WTC11 (cell line): Measurements from ENCODE around the gene ITIH5. TPM values are rescaled to one million over a fixed set of nuclear protein-coding genes. Genes with fewer than 3 reads are reported as not detected.

Source experiments
- ATAC-seq: fragments of 200-7000 bp; cut with Tn5 transposase; 2 replicates; pipeline ENCODE4 v1.10.0; 2021; ENCODE audit warnings: mild to moderate bottlenecking, moderate library complexity
- CTCF ChIA-PET: fragments of 300-600 bp; sonication (Branson Sonifier 250); formaldehyde crosslinking; loops from one replicate; lab custom pipeline; 2021; ENCODE audit warnings: antibody characterized with exemption; lab: Charles Lee
- POLR2A ChIA-PET: fragments of 350-600 bp; sonication (Branson Sonifier 250); formaldehyde crosslinking; loops from one replicate; lab custom pipeline; 2021; ENCODE audit warnings: antibody characterized with exemption; lab: Charles Lee
- DNase-seq: peaks from one replicate; pipeline ENCODE4 v3.0.0; 2021; ENCODE audit warnings: low spot score
- H3K27ac Mint-ChIP-seq: 2 replicates; pipeline ENCODE4 v1.8.0; 2021; ENCODE audit warnings: mixed read lengths
- H3K27me3 Mint-ChIP-seq: 2 replicates; pipeline ENCODE4 v1.8.0; 2021; ENCODE audit warnings: low read depth, mild to moderate bottlenecking, moderate library complexity, mixed read lengths
- H3K36me3 Mint-ChIP-seq: 2 replicates; pipeline ENCODE4 v1.8.0; 2021; ENCODE audit warnings: mixed read lengths
- H3K4me1 Mint-ChIP-seq: 2 replicates; pipeline ENCODE4 v1.8.0; 2022; ENCODE audit warnings: mixed read lengths
- H3K4me3 Mint-ChIP-seq: 2 replicates; pipeline ENCODE4 v1.8.0; 2021; ENCODE audit warnings: mild to moderate bottlenecking, moderate library complexity, mixed read lengths
- H3K9me3 Mint-ChIP-seq: 2 replicates; pipeline ENCODE4 v1.8.0; 2021; ENCODE audit warnings: mixed read lengths
- ARID4B ChIP-seq: sonication (generic); formaldehyde crosslinking; IDR thresholded peaks from 2 replicates; pipeline ENCODE4 v1.8.0; 2023; ENCODE audit warnings: missing genetic modification reagents, mild to moderate bottlenecking, borderline replicate concordance
- CTCF ChIP-seq: fragments of 200-600 bp; IDR thresholded peaks from 2 replicates; pipeline ENCODE4 v1.8.0; 2022; ENCODE audit warnings: antibody characterized with exemption
- E2F4 ChIP-seq: sonication (generic); formaldehyde crosslinking; IDR thresholded peaks from 2 replicates; pipeline ENCODE4 v1.8.1; 2022; ENCODE audit warnings: low read depth, mild to moderate bottlenecking, moderate library complexity, missing genetic modification reagents, borderline replicate concordance
- ESRRA ChIP-seq: sonication (generic); formaldehyde crosslinking; IDR thresholded peaks from 2 replicates; pipeline ENCODE4 v1.8.1; 2022; ENCODE audit warnings: mild to moderate bottlenecking, missing genetic modification reagents, borderline replicate concordance
- FOXP4 ChIP-seq: sonication (generic); formaldehyde crosslinking; IDR thresholded peaks from 2 replicates; pipeline ENCODE4 v1.8.0; 2022; ENCODE audit warnings: mild to moderate bottlenecking, missing genetic modification reagents
- GABPB1 ChIP-seq: sonication (generic); formaldehyde crosslinking; IDR thresholded peaks from 2 replicates; pipeline ENCODE4 v1.8.1; 2023; ENCODE audit warnings: mild to moderate bottlenecking, missing genetic modification reagents
- IRF1 ChIP-seq: sonication (generic); formaldehyde crosslinking; IDR thresholded peaks from 2 replicates; pipeline ENCODE4 v1.8.0; 2023; ENCODE audit warnings: missing genetic modification reagents
- MLX ChIP-seq: sonication (generic); formaldehyde crosslinking; IDR thresholded peaks from 2 replicates; pipeline ENCODE4 v1.8.1; 2023; ENCODE audit warnings: mild to moderate bottlenecking, missing genetic modification reagents, moderate library complexity
- NR2C2 ChIP-seq: sonication (generic); formaldehyde crosslinking; IDR thresholded peaks from 2 replicates; pipeline ENCODE4 v1.8.0; 2022; ENCODE audit warnings: mild to moderate bottlenecking, missing genetic modification reagents
- PRRX2 ChIP-seq: fragments of 250-450 bp; sonication (Bioruptor Pico); IDR thresholded peaks from 2 replicates; pipeline ENCODE4 v1.8.0; 2021; ENCODE audit warnings: mild to moderate bottlenecking
- RELA ChIP-seq: sonication (generic); formaldehyde crosslinking; IDR thresholded peaks from 2 replicates; pipeline ENCODE4 v1.8.1; 2022; ENCODE audit warnings: missing genetic modification reagents, mild to moderate bottlenecking, borderline replicate concordance
- RORB ChIP-seq: fragments of 250-450 bp; sonication (Bioruptor Pico); IDR thresholded peaks from 2 replicates; pipeline ENCODE4 v1.9.0; 2021; ENCODE audit warnings: mild to moderate bottlenecking
- SMAD4 ChIP-seq: sonication (generic); formaldehyde crosslinking; IDR thresholded peaks from 2 replicates; pipeline ENCODE4 v1.8.0; 2022; ENCODE audit warnings: mild to moderate bottlenecking, missing genetic modification reagents
- SOX15 ChIP-seq: fragments of 250-450 bp; sonication (Bioruptor Pico); IDR thresholded peaks from 2 replicates; pipeline ENCODE4 v1.9.0; 2021; ENCODE audit warnings: mild to moderate bottlenecking
- SP1 ChIP-seq: sonication (generic); formaldehyde crosslinking; conservative IDR thresholded peaks from 2 replicates; pipeline ENCODE4 v1.8.1; 2022; ENCODE audit warnings: missing genetic modification reagents
- USF2 ChIP-seq: sonication (generic); formaldehyde crosslinking; IDR thresholded peaks from 2 replicates; pipeline ENCODE4 v1.8.1; 2023; ENCODE audit warnings: mild to moderate bottlenecking, missing genetic modification reagents, moderate library complexity
- ZNF219 ChIP-seq: sonication (generic); formaldehyde crosslinking; IDR thresholded peaks from 2 replicates; pipeline ENCODE4 v1.8.0; 2023; ENCODE audit warnings: missing genetic modification reagents, mild to moderate bottlenecking, borderline replicate concordance
- ZNF396 ChIP-seq: fragments of 250-450 bp; sonication (Bioruptor Pico); IDR thresholded peaks from 2 replicates; pipeline ENCODE4 v1.8.0; 2021; ENCODE audit warnings: mild to moderate bottlenecking, moderate library complexity, borderline replicate concordance
- ZNF425 ChIP-seq: fragments of 250-450 bp; sonication (Bioruptor Pico); conservative IDR thresholded peaks from 2 replicates; pipeline ENCODE4 v1.9.0; 2021; ENCODE audit warnings: mild to moderate bottlenecking
- total RNA-seq: library from RNA; stranded (reverse); gene quantifications from 3 replicates; pipeline ENCODE4 v1.2.3, GENCODE V29; 2021

ITIH5 gene
- total RNA-seq, 1 experiment from 2014 or later, result 3.1 TPM

GRCh38 chr10:7544203-7544602, 122.6 kb downstream of the ITIH5 start:
- peaks cover 2% of the 10 kb centered on the region; the same call in 1 of the 2 replicates for H3K9me3 Mint-ChIP-seq
- CTCF ChIA-PET, result no interaction called here
- TF ChIP-seq ZNF425 (no peak), SP1 (CRISPR knock-in tag) (no peak), ARID4B (CRISPR knock-in tag) (no peak), RORB (CRISPR knock-in tag) (no peak), ESRRA (CRISPR knock-in tag) (no peak), SMAD4 (CRISPR knock-in tag) (no peak), FOXP4 (CRISPR knock-in tag) (no peak), PRRX2 (CRISPR knock-in tag) (no peak), MLX (no peak), CTCF (no peak), SOX15 (no peak), GABPB1 (CRISPR knock-in tag) (no peak), ZNF219 (CRISPR knock-in tag) (no peak), IRF1 (CRISPR knock-in tag) (no peak), NR2C2 (CRISPR knock-in tag) (no peak), E2F4 (CRISPR knock-in tag) (no peak), RELA (CRISPR knock-in tag) (no peak), ZNF396 (CRISPR knock-in tag) (no peak), USF2 (no peak)
- TF ChIP-seq, all 79 proteins: peak for 0
- POLR2A ChIA-PET, result no interaction called here
- Mint-ChIP-seq H3K4me1 (peaks cover 40% of the 10 kb centered on the region), H3K4me3 (no peak overlapping the region), H3K27ac (no peak overlapping the region), H3K36me3 (no peaks in the 10 kb centered on the region), H3K27me3 (no peaks in the 10 kb centered on the region)
- no peak for ATAC-seq
- no peak for DNase-seq
